Measurements from ENCODE around the gene ZNF3.

DNA sequence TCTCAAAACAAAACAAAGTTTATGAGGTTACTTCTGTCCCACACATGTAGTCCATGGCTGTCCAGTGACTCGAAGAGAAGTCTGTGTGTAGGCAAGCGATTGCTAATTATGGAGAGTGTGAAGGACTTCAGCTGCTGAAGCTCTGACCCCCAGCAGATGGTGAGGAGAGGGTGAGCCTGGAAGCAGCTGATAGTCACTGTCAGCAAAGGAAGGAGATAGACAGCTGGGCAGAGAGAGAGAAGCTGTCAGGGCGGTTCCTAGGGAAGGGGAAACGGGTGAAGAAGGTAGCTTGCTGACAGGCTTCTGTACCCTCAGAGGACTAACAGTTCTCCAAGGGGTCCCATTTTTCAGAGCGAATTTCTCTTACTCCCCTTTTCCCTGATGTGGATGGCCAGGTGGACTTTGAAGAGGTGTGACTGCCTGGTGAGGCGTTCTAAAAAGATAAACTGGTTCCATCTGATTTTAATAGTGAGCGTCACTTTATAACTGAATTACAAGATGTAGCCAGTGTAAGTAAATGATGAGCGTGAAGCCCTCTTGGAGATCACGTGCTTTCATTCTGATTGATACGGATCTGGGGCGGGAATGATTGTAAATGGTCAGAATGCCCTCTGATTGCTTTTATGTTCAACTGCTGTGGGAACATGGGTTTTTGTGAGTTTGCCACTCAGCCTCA is 19.9 kb downstream of the ZNF3 start:
- TF ChIP-seq POLR2A (IDR thresholded peaks at IDR 0.05; ENCODE audit: low read length) (peak; percentile 55), GATA1 (IDR thresholded peaks at IDR 0.05; ENCODE audit: low read depth, low read length) (no peak)
